Measurements from ENCODE around the gene GGCT. TPM values are rescaled to one million over a fixed set of nuclear protein-coding genes. Genes with fewer than 3 reads are reported as not detected.

Gene GGCT
- polyA plus RNA-seq, 2 of the 4 experiments (the other 2 are of a cell fraction) = 69.7 to 79.6 TPM

DNA sequence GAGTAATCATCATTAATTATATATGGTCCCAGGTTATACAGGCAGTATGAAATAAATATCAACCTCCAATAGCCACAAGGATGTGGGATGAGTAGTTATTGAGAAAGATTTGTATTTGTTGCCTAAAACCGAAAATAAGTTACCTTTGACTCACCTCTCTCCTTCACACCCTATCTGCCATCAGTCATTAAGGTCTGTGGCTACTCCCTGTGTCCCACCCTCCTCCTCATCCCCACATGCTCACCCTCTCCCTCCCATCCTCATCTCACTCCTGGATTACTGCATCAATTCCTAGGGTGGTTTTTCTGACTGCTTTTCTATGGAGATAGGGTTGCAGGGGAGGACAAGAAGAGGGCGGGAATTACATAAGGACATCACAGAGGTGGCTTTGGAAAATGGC, 9.1 kb upstream of the GGCT start:
- ATAC-seq (no peak), DNase-seq (ENCODE audit: low read depth in 1 of 2, low spot score in 1 of 2) (no peak), FAIRE-seq (no peak)
- ChIA-PET POLR2A (no interaction called here), CTCF (interaction anchor here (5.0 kb wide), 1 partner anchor 50 kb away, joined by 45 read pairs; no protein-coding TSS in a partner anchor)
- Histone ChIP-seq H3K27ac (no peak overlapping the region), H3K4me2 (no peak overlapping the region), H3K9me3 (no peaks in the 10 kb centered on the region), H3K4me1 (no peaks in the 10 kb centered on the region), H3K4me3 (no peak overlapping the region)
- TF ChIP-seq NPAS2 (CRISPR knock-in tag; IDR thresholded peaks at IDR 0.05; ENCODE audit: borderline replicate concordance) (no peak), HDAC2 (IDR thresholded peaks at IDR 0.05) (no peak), ZSCAN20 (CRISPR knock-in tag; IDR thresholded peaks at IDR 0.05) (no peak), JUNB (IDR thresholded peaks at IDR 0.05) (no peak), CHD2 (IDR thresholded peaks at IDR 0.05; ENCODE audit: low read length, partially characterized antibody) (no peak), HMGXB4 (CRISPR knock-in tag; IDR thresholded peaks at IDR 0.05; ENCODE audit: borderline replicate concordance) (no peak), RARB (CRISPR knock-in tag; IDR thresholded peaks at IDR 0.05) (no peak), RNF2 (IDR thresholded peaks at IDR 0.05; ENCODE audit: borderline replicate concordance, low read depth) (no peak), TFCP2L1 (CRISPR knock-in tag; IDR thresholded peaks at IDR 0.05) (no peak), HOXB13 (CRISPR knock-in tag; IDR thresholded peaks at IDR 0.05; ENCODE audit: low read depth) (no peak), CEBPB (IDR thresholded peaks at IDR 0.05) (no peak), ZNF302 (CRISPR knock-in tag; IDR thresholded peaks at IDR 0.05) (no peak), SREBF2 (IDR thresholded peaks at IDR 0.05) (no peak), FOSB (CRISPR knock-in tag; IDR thresholded peaks at IDR 0.05) (no peak), FOXS1 (CRISPR knock-in tag; IDR thresholded peaks at IDR 0.05) (no peak), CBX8 (IDR thresholded peaks at IDR 0.05) (no peak)
- TF ChIP-seq, protein P1, sequence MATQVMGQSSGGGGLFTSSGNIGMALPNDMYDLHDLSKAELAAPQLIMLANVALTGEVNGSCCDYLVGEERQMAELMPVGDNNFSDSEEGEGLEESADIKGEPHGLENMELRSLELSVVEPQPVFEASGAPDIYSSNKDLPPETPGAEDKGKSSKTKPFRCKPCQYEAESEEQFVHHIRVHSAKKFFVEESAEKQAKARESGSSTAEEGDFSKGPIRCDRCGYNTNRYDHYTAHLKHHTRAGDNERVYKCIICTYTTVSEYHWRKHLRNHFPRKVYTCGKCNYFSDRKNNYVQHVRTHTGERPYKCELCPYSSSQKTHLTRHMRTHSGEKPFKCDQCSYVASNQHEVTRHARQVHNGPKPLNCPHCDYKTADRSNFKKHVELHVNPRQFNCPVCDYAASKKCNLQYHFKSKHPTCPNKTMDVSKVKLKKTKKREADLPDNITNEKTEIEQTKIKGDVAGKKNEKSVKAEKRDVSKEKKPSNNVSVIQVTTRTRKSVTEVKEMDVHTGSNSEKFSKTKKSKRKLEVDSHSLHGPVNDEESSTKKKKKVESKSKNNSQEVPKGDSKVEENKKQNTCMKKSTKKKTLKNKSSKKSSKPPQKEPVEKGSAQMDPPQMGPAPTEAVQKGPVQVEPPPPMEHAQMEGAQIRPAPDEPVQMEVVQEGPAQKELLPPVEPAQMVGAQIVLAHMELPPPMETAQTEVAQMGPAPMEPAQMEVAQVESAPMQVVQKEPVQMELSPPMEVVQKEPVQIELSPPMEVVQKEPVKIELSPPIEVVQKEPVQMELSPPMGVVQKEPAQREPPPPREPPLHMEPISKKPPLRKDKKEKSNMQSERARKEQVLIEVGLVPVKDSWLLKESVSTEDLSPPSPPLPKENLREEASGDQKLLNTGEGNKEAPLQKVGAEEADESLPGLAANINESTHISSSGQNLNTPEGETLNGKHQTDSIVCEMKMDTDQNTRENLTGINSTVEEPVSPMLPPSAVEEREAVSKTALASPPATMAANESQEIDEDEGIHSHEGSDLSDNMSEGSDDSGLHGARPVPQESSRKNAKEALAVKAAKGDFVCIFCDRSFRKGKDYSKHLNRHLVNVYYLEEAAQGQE (IDR thresholded peaks at IDR 0.05) = no peak
- TF ChIP-seq, protein P2, sequence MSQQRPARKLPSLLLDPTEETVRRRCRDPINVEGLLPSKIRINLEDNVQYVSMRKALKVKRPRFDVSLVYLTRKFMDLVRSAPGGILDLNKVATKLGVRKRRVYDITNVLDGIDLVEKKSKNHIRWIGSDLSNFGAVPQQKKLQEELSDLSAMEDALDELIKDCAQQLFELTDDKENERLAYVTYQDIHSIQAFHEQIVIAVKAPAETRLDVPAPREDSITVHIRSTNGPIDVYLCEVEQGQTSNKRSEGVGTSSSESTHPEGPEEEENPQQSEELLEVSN (IDR thresholded peaks at IDR 0.05; ENCODE audit: borderline replicate concordance, low read depth) = no peak
- TF ChIP-seq, protein P3, sequence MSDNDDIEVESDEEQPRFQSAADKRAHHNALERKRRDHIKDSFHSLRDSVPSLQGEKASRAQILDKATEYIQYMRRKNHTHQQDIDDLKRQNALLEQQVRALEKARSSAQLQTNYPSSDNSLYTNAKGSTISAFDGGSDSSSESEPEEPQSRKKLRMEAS (IDR thresholded peaks at IDR 0.05) = no peak
- whole genome bisulfite sequencing (ENCODE audit: missing lambda C conversion rate) = 62% methylated on average over 2 of the region's 2 CpGs

DNA sequence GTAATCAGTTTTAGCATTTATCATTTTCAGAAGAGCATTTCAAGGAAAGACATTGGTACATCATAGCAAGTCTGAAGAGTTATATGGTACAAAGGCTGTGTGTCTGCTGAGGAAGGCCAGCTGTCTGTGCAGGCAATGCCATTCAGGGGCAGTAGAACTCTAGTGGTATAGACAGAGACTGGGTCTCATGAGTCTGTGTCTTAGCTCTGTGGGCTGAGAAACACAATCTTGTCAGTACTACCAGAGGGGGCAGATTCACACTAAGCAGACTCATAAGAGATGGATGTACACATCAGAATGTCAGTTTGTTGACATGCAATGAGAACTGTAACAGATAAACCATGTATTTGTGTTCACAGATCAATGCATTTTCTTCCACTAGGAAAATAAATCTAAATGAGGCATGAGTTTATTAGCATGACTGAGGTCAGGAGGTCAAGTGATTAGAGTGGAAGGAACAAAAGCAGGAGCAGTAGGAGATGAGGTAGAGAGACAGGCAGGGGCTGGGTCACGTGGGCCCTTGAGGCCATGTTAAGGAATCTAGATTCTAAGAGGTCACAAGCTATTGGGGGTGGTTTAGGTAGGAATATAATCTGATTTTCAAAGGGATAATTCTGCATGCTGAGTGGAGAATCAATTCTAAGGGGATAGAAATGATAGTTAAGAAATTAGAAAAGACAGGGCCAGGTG, 7.5 kb upstream of the GGCT start:
- no peak for FAIRE-seq
- no peaks in the 10 kb centered on the region for H3K9me3 ChIP-seq
- no peaks in the 10 kb centered on the region for H3K4me1 ChIP-seq
- DNase-seq (ENCODE audit: low read depth in 1 of 2, low spot score in 1 of 2) = no peak
- no peak overlapping the region for H3K27ac ChIP-seq
- CTCF ChIA-PET = interaction anchor here (0.8 to 5.0 kb wide), 6 partner anchors 18 to 236 kb away, joined by 3 to 45 read pairs (median 3); no protein-coding TSS in a partner anchor
- no peak overlapping the region for H3K4me2 ChIP-seq
- peak; percentile 56 to 59; a peak in 4 of 6 replicates for ATAC-seq
- POLR2A ChIA-PET = no interaction called here
- TF ChIP-seq USF2 (IDR thresholded peaks at IDR 0.05) = no peak
- TF ChIP-seq PBX3 (IDR thresholded peaks at IDR 0.05) = no peak
- no peak for TF ChIP-seq MAFK (IDR thresholded peaks at IDR 0.05; ENCODE audit: partially characterized antibody)
- TF ChIP-seq PHF8 (IDR thresholded peaks at IDR 0.05; ENCODE audit: borderline replicate concordance, low read depth) = no peak
- no peak for TF ChIP-seq JUN (IDR thresholded peaks at IDR 0.05)
- no peak for TF ChIP-seq FOSL2 (IDR thresholded peaks at IDR 0.05)
- no peak for TF ChIP-seq FOSL2 (CRISPR knock-in tag; IDR thresholded peaks at IDR 0.05)
- TF ChIP-seq, protein P4, sequence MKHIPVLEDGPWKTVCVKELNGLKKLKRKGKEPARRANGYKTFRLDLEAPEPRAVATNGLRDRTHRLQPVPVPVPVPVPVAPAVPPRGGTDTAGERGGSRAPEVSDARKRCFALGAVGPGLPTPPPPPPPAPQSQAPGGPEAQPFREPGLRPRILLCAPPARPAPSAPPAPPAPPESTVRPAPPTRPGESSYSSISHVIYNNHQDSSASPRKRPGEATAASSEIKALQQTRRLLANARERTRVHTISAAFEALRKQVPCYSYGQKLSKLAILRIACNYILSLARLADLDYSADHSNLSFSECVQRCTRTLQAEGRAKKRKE (CRISPR knock-in tag; IDR thresholded peaks at IDR 0.05; ENCODE audit: low read depth) = no peak
- H3K4me3 ChIP-seq = no peak overlapping the region
- 74% methylated on average over 1 of the region's 1 CpG for WGBS (ENCODE audit: missing lambda C conversion rate)

Measured in A549 (cell line).